ENCODE results near the gene OR10A3.

The OR10A3 gene

DNA sequence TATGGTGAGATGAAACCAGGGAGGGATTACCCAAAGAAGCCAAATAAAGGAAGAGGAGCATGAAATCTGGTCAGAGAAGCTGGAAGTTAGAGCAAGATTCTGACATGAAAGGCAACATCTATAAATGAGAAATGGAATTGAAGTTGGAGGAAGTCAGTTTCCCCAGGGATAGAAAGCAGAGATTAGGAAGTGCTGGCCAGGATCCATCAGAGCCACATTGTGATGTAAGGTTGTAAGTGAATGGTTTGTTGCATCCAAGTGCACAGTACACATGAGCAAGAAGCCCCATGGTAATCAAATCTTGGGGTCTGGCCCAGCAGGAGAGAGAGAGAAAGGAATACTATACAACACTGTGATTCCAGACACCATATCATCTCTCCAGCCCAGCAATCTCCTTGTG lies 30.3 kb upstream of the OR10A3 start:
- TF ChIP-seq TAF1 (IDR thresholded peaks at IDR 0.05; ENCODE audit: borderline replicate concordance, insufficient read depth, low read length) (no peak), FOXP2 (optimal IDR thresholded peaks at IDR 0.05; ENCODE audit: borderline replicate concordance, extremely low read depth, extremely low read length, insufficient read depth) (no peak), SIN3A (IDR thresholded peaks at IDR 0.05; ENCODE audit: borderline replicate concordance, insufficient read depth, low read length) (no peak), POLR2AphosphoS5 (IDR thresholded peaks at IDR 0.05; ENCODE audit: low read depth, low read length) (no peak)
- TF ChIP-seq, protein P1, sequence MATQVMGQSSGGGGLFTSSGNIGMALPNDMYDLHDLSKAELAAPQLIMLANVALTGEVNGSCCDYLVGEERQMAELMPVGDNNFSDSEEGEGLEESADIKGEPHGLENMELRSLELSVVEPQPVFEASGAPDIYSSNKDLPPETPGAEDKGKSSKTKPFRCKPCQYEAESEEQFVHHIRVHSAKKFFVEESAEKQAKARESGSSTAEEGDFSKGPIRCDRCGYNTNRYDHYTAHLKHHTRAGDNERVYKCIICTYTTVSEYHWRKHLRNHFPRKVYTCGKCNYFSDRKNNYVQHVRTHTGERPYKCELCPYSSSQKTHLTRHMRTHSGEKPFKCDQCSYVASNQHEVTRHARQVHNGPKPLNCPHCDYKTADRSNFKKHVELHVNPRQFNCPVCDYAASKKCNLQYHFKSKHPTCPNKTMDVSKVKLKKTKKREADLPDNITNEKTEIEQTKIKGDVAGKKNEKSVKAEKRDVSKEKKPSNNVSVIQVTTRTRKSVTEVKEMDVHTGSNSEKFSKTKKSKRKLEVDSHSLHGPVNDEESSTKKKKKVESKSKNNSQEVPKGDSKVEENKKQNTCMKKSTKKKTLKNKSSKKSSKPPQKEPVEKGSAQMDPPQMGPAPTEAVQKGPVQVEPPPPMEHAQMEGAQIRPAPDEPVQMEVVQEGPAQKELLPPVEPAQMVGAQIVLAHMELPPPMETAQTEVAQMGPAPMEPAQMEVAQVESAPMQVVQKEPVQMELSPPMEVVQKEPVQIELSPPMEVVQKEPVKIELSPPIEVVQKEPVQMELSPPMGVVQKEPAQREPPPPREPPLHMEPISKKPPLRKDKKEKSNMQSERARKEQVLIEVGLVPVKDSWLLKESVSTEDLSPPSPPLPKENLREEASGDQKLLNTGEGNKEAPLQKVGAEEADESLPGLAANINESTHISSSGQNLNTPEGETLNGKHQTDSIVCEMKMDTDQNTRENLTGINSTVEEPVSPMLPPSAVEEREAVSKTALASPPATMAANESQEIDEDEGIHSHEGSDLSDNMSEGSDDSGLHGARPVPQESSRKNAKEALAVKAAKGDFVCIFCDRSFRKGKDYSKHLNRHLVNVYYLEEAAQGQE (IDR thresholded peaks at IDR 0.05; ENCODE audit: insufficient read depth in 1 of 2, low read depth in 2 of 2, low read length in 2 of 2): no peak

DNA sequence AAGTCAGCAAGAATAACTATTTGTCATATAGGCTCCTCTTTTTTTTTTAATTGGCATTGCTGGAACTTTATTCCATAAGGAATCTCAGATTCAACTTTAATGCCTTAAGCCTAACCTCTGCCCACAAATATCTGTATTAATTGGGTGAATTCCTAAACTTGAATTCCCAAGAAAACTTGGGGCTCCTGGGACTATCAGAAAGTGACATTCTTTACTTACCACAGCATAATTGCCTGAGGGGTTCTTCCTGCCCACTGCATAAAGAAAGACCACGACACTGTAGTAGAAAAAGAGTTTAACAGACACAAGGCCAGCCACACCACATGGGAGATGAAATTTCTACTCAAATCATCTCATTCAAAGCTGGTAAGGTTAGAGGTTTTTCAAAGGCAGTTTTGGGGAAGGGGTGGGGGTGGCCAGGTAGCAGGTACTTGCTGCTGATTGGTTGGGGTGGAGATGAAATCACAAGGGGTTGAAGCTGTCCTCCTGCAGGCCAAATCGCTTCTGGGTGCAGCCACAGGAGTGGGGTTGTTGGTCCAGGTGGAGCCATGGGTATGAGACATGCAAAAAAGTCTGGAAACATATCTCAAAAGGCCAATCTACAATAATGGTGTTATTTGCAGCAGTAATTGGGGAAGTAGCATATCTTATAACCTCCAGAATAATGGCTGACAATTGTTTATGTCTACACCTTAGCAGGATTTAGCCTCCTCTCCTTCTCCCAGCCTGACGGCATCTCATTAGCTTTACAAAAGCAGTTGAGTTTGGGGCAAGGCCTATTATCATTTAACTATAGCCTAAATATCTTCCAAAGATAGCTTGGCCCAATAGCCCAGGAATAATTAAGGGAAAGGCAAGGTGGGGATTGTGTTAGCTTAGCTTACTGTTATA lies 28.5 kb upstream of the OR10A3 start:
- TF ChIP-seq POLR2AphosphoS5 (IDR thresholded peaks at IDR 0.05; ENCODE audit: low read depth, low read length) (no peak), FOXP2 (optimal IDR thresholded peaks at IDR 0.05; ENCODE audit: borderline replicate concordance, extremely low read depth, extremely low read length, insufficient read depth) (no peak), SIN3A (IDR thresholded peaks at IDR 0.05; ENCODE audit: borderline replicate concordance, insufficient read depth, low read length) (no peak), TAF1 (IDR thresholded peaks at IDR 0.05; ENCODE audit: borderline replicate concordance, insufficient read depth, low read length) (no peak)
- TF ChIP-seq, protein P1 (IDR thresholded peaks at IDR 0.05; ENCODE audit: insufficient read depth in 1 of 2, low read depth in 2 of 2, low read length in 2 of 2): no peak

DNA sequence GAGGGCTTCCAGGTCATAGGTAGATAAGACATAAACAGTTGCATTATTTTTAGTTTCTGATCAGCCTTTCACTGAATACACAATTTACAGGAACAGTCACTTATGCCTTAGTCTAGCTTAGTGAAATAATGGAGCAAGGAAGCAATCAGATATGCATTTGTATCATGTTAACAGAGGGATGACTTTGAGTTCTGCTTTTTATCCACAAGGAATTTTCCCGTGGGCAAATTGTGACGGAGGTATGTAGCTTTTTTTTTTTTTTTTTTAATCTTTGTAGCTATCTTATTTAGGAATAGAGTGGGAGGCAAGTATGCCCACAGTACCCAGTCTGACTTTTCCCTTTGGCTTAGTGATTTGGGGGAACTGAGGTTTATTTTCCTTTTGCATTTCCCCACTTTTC lies 27.2 kb upstream of the OR10A3 start:
- TF ChIP-seq SIN3A (IDR thresholded peaks at IDR 0.05; ENCODE audit: borderline replicate concordance, insufficient read depth, low read length): no peak

DNA sequence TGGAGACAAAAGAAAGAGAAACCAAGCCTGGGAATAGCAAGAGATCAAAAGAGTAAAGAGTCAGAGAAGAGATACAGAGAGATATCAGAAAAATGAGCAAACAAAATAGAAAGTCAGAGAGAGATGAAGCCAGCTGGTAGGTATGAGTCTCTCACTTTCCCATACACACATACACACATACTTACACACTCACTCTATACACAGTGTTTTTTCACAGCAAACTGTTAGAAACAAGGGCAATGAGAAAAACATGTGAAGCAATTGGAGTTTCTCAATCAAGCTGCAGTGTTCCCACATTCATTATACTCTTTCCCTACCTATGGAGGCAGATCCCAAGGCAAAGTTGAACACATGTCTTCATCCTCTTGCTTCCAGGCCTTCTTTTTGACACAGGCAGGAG lies 26.3 kb upstream of the OR10A3 start:
- TF ChIP-seq SIN3A (IDR thresholded peaks at IDR 0.05; ENCODE audit: borderline replicate concordance, insufficient read depth, low read length): no peak
- no peak for TF ChIP-seq FOXP2 (optimal IDR thresholded peaks at IDR 0.05; ENCODE audit: borderline replicate concordance, extremely low read depth, extremely low read length, insufficient read depth)
- no peak for TF ChIP-seq TAF1 (IDR thresholded peaks at IDR 0.05; ENCODE audit: borderline replicate concordance, insufficient read depth, low read length)
- TF ChIP-seq, protein P1 (IDR thresholded peaks at IDR 0.05; ENCODE audit: insufficient read depth in 1 of 2, low read depth in 2 of 2, low read length in 2 of 2): no peak
- no peak for TF ChIP-seq POLR2AphosphoS5 (IDR thresholded peaks at IDR 0.05; ENCODE audit: low read depth, low read length)

DNA sequence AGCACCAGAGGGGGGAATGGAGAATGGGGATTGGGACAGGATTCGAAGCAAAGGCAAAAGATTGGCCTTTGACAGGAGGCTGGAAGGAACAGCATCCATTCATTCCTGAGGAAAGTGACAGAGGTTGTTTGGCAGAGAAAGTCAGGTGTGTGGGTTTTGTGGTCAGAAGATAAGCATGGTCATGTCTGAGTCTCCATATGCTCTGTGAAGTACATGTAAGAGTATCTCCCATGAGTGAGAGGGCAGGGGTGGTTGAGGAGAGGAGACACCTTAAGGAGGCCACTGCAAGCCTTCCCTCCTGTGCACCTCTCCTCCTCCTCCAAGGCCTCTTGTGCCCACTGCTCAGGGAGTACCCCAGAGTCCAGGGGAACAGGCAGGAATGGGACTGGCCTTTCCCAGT lies 25.6 kb upstream of the OR10A3 start:
- TF ChIP-seq, protein P1 (IDR thresholded peaks at IDR 0.05; ENCODE audit: insufficient read depth in 1 of 2, low read depth in 2 of 2, low read length in 2 of 2): no peak
- no peak for TF ChIP-seq POLR2AphosphoS5 (IDR thresholded peaks at IDR 0.05; ENCODE audit: low read depth, low read length)
- no peak for TF ChIP-seq SIN3A (IDR thresholded peaks at IDR 0.05; ENCODE audit: borderline replicate concordance, insufficient read depth, low read length)
- no peak for TF ChIP-seq FOXP2 (optimal IDR thresholded peaks at IDR 0.05; ENCODE audit: borderline replicate concordance, extremely low read depth, extremely low read length, insufficient read depth)
- no peak for TF ChIP-seq TAF1 (IDR thresholded peaks at IDR 0.05; ENCODE audit: borderline replicate concordance, insufficient read depth, low read length)

Data from PFSK-1 (cell line).